ENCODE results near the gene PRKCSH. TPM values are rescaled to one million over a fixed set of nuclear protein-coding genes. Genes with fewer than 3 reads are reported as not detected.

The PRKCSH gene
- total RNA-seq, 1 experiment from 2014 or later, result 425 TPM

DNA sequence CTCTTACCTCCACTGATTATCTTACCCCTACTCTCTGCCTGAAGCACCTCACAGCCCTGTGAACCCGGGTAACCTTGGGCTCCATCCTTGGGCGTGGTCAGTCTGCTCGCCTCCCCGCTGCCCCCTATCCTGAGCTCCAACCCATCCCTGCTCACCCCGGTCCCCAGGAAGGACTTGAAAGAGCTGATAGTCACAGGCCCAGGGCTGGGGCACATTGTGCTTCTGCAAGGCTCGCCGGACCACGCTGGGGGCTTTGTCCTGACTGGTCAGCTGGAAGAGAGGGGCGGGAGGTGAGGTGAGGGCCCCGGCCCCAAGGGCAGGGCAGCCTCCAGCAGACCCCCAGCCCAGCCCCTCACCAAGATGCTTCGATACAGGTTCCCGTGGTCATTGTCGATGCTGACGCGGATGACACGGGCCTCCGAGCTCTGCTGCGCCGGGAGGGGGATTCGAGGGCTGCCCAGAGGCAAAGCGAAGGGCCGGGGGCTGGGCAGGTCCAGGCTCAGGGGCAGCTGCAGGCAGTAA, 38.3 kb upstream of the PRKCSH start:
- no peak for ATAC-seq
- CTCF ChIA-PET, result interaction anchor here (1.2 kb wide), 1 partner anchor 13 kb away, joined by 3 read pairs; the partner anchor contains the start of gene EPOR

DNA sequence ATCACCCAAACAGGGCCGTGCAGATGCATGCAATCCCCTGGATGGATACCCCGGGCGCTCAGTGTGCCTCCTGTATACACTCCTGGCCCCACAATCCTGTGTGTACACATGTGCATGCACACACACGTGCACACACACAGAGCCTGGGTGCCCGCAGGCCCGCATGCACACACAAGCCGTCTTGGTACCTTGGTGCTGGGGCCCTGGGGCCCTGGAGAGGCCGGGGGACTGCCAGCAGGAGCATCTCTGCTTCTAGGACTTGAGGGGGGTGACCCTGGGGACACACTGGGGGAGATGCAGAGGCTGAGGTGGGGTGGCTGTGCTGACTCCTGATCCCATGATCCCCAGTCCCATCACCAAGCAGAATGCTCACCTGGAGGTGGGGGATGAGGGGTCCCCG, 35.8 kb upstream of the PRKCSH start:
- Histone ChIP-seq H3K9ac (ENCODE audit: low read length) (no peak overlapping the region), H3K79me2 (ENCODE audit: insufficient read depth, low read length) (no peaks in the 10 kb centered on the region), H2AFZ (ENCODE audit: low read depth, low read length, poor library complexity, severe bottlenecking) (no peak overlapping the region), H3K27ac (ENCODE audit: low read depth, low read length) (no peak overlapping the region), H3K4me3 (replicated peaks in 1 of 2; ENCODE audit: low read depth in 1 of 2, low read length in 2 of 2) (no peak overlapping the region), H3K9me3 (ENCODE audit: control insufficient read depth in 1 of 2, insufficient read depth in 1 of 2, low read depth in 1 of 2, low read length in 2 of 2) (no peaks in the 10 kb centered on the region), H4K20me1 (ENCODE audit: insufficient read depth) (no peaks in the 10 kb centered on the region), H3K4me2 (ENCODE audit: low read length) (no peak overlapping the region), H3K9me2 (ENCODE audit: insufficient read depth) (no peaks in the 10 kb centered on the region), H3K36me3 (ENCODE audit: control insufficient read depth in 1 of 2, insufficient read depth in 2 of 2, low read length in 2 of 2) (peaks cover 20 to 26% of the 10 kb centered on the region in 2 experiments; a peak in 3 of 4 replicates), H3K27me3 (ENCODE audit: insufficient read depth, low read length) (no peaks in the 10 kb centered on the region), H3K4me1 (ENCODE audit: control insufficient read depth in 1 of 2, insufficient read depth in 2 of 2, low read length in 2 of 2) (no peaks in the 10 kb centered on the region)
- ATAC-seq, result no peak
- BruUV-seq (replicated peaks), result no TSS peak
- intact Hi-C loops (cut with micrococcal nuclease), result no loop called here
- ChIA-PET POLR2A (no interaction called here), RAD21 (ENCODE audit: low non-redundant PET in 1 of 2, low total read pairs in 2 of 2, uncharacterized antibody in 2 of 2, unreplicated experiment in 2 of 2) (no interaction called here), CTCF (no interaction called here)
- DNase-seq (ENCODE audit: low read depth, low spot score), result no peak
- TF ChIP-seq, protein P1, sequence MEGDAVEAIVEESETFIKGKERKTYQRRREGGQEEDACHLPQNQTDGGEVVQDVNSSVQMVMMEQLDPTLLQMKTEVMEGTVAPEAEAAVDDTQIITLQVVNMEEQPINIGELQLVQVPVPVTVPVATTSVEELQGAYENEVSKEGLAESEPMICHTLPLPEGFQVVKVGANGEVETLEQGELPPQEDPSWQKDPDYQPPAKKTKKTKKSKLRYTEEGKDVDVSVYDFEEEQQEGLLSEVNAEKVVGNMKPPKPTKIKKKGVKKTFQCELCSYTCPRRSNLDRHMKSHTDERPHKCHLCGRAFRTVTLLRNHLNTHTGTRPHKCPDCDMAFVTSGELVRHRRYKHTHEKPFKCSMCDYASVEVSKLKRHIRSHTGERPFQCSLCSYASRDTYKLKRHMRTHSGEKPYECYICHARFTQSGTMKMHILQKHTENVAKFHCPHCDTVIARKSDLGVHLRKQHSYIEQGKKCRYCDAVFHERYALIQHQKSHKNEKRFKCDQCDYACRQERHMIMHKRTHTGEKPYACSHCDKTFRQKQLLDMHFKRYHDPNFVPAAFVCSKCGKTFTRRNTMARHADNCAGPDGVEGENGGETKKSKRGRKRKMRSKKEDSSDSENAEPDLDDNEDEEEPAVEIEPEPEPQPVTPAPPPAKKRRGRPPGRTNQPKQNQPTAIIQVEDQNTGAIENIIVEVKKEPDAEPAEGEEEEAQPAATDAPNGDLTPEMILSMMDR (IDR thresholded peaks at IDR 0.05 in 2 of 3, conservative IDR thresholded peaks at IDR 0.05 in 1 of 3; ENCODE audit: borderline replicate concordance in 1 of 3, insufficient read depth in 1 of 3, low read depth in 2 of 3, low read length in 2 of 3), result no peak
- no peak for TF ChIP-seq POLR2AphosphoS5 (IDR thresholded peaks at IDR 0.05; ENCODE audit: low read depth, low read length)
- TF ChIP-seq, protein P2, sequence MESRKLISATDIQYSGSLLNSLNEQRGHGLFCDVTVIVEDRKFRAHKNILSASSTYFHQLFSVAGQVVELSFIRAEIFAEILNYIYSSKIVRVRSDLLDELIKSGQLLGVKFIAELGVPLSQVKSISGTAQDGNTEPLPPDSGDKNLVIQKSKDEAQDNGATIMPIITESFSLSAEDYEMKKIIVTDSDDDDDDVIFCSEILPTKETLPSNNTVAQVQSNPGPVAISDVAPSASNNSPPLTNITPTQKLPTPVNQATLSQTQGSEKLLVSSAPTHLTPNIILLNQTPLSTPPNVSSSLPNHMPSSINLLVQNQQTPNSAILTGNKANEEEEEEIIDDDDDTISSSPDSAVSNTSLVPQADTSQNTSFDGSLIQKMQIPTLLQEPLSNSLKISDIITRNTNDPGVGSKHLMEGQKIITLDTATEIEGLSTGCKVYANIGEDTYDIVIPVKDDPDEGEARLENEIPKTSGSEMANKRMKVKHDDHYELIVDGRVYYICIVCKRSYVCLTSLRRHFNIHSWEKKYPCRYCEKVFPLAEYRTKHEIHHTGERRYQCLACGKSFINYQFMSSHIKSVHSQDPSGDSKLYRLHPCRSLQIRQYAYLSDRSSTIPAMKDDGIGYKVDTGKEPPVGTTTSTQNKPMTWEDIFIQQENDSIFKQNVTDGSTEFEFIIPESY (IDR thresholded peaks at IDR 0.05; ENCODE audit: extremely low read depth, insufficient replicate concordance, low read length), result no peak
- TF ChIP-seq, protein P3, sequence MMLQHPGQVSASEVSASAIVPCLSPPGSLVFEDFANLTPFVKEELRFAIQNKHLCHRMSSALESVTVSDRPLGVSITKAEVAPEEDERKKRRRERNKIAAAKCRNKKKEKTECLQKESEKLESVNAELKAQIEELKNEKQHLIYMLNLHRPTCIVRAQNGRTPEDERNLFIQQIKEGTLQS (IDR thresholded peaks at IDR 0.05), result no peak
- TF ChIP-seq, protein P4, sequence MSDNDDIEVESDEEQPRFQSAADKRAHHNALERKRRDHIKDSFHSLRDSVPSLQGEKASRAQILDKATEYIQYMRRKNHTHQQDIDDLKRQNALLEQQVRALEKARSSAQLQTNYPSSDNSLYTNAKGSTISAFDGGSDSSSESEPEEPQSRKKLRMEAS (IDR thresholded peaks at IDR 0.05), result no peak
- no peak for TF ChIP-seq SIN3A (IDR thresholded peaks at IDR 0.05; ENCODE audit: low read depth)
- TF ChIP-seq FOSL1 (IDR thresholded peaks at IDR 0.05; ENCODE audit: low read depth), result no peak
- TF ChIP-seq SRF (IDR thresholded peaks at IDR 0.05; ENCODE audit: low read depth), result no peak
- no peak for TF ChIP-seq JUND (IDR thresholded peaks at IDR 0.05)
- no peak for TF ChIP-seq ELF1 (IDR thresholded peaks at IDR 0.05; ENCODE audit: borderline replicate concordance, low read depth)
- TF ChIP-seq SP1 (IDR thresholded peaks at IDR 0.05; ENCODE audit: low read depth), result no peak
- no peak for TF ChIP-seq ZFX (IDR thresholded peaks at IDR 0.05)
- no peak for TF ChIP-seq TCF7L2 (IDR thresholded peaks at IDR 0.05; ENCODE audit: borderline replicate concordance, extremely low read depth, insufficient read depth, insufficient read length)
- no peak for TF ChIP-seq EZH2 (IDR thresholded peaks at IDR 0.05)
- TF ChIP-seq YY1 (IDR thresholded peaks at IDR 0.05; ENCODE audit: extremely low read depth, insufficient replicate concordance, low read depth, low read length), result no peak

More for the DNA sequence above, 38.3 kb upstream of the PRKCSH start:
- TF ChIP-seq CEBPB (IDR thresholded peaks at IDR 0.05; ENCODE audit: low read depth) (no peak), ZFX (IDR thresholded peaks at IDR 0.05) (no peak), JUND (IDR thresholded peaks at IDR 0.05) (no peak), ELF1 (IDR thresholded peaks at IDR 0.05; ENCODE audit: borderline replicate concordance, low read depth) (no peak)
- TF ChIP-seq, protein P4 (IDR thresholded peaks at IDR 0.05), result no peak
- Histone ChIP-seq H3K9me2 (ENCODE audit: insufficient read depth) (no peaks in the 10 kb centered on the region), H3K27me3 (ENCODE audit: insufficient read depth, low read length) (no peaks in the 10 kb centered on the region), H3K27ac (ENCODE audit: low read depth, low read length) (no peak overlapping the region), H3K79me2 (ENCODE audit: insufficient read depth, low read length) (no peaks in the 10 kb centered on the region), H3K4me1 (ENCODE audit: control insufficient read depth in 1 of 2, insufficient read depth in 2 of 2, low read length in 2 of 2) (no peaks in the 10 kb centered on the region), H3K4me3 (replicated peaks in 1 of 2; ENCODE audit: low read depth in 1 of 2, low read length in 2 of 2) (no peak overlapping the region), H3K9me3 (ENCODE audit: control insufficient read depth in 1 of 2, insufficient read depth in 1 of 2, low read depth in 1 of 2, low read length in 2 of 2) (no peaks in the 10 kb centered on the region), H2AFZ (ENCODE audit: low read depth, low read length, poor library complexity, severe bottlenecking) (no peak overlapping the region), H3K4me2 (ENCODE audit: low read length) (no peak overlapping the region), H3K9ac (ENCODE audit: low read length) (no peak overlapping the region), H3K36me3 (ENCODE audit: control insufficient read depth in 1 of 2, insufficient read depth in 2 of 2, low read length in 2 of 2) (peaks cover 16 to 23% of the 10 kb centered on the region in 2 experiments; a peak in 3 of 4 replicates), H4K20me1 (ENCODE audit: insufficient read depth) (no peaks in the 10 kb centered on the region)
- no peak for DNase-seq (ENCODE audit: low read depth, low spot score)
- ChIA-PET POLR2A (no interaction called here), RAD21 (ENCODE audit: low non-redundant PET in 1 of 2, low total read pairs in 2 of 2, uncharacterized antibody in 2 of 2, unreplicated experiment in 2 of 2) (no interaction called here)
- intact Hi-C loops (cut with micrococcal nuclease), result no loop called here
- BruUV-seq (replicated peaks), result no TSS peak

Measured in HCT116 (cell line).